ENCODE measurements around the gene SCLT1.

- no peak for TF ChIP-seq SIN3B (IDR thresholded peaks at IDR 0.05; ENCODE audit: low read length)
- no peak for TF ChIP-seq PHF21A (CRISPR knock-in tag; IDR thresholded peaks at IDR 0.05)
- TF ChIP-seq ZNF274 (CRISPR knock-in tag; IDR thresholded peaks at IDR 0.05) = no peak
- no peak for TF ChIP-seq ZNF891 (CRISPR knock-in tag; IDR thresholded peaks at IDR 0.05)
- TF ChIP-seq CHD2 (IDR thresholded peaks at IDR 0.05; ENCODE audit: low read depth, low read length) = no peak
- TF ChIP-seq POLR2A (IDR thresholded peaks at IDR 0.05; ENCODE audit: insufficient read depth in 1 of 2, low read depth in 2 of 2, low read length in 2 of 2) = no peak
Measured at GRCh38 chr4:128877934-128878333, 215.4 kb downstream of the SCLT1 start.

All from HepG2 (cell line).